ENCODE data around the gene SMPD2. TPM values are rescaled to one million over a fixed set of nuclear protein-coding genes. Genes with fewer than 3 reads are reported as not detected.

Gene SMPD2
- 10 to 100 TPM; 11.2 to 60.9 (median 17.8) TPM for total RNA-seq

GRCh38 chr6:109440331-109441068 is at the start of gene SMPD2, which contains the start of gene PPIL6:
SMPD2 (plus strand) TSS chr6:109440724; CDS start chr6:109441122, 398 bp downstream.
PPIL6 (minus strand) TSS chr6:109440628; CDS start chr6:109440590, 38 bp downstream.
- intact Hi-C loops (cut with DNase I), result loop anchor here (10.0 kb wide), 1 partner anchor 56 kb away; the partner anchor contains the start of gene CD164
- WGBS, 2 donors, result 2% methylated on average over 8 of the region's 102 CpGs; no CpG with 5 or more reads in 1 of the 2 donors
- Histone ChIP-seq H3K4me1 (peaks cover 10% of the 10 kb centered on the region in 2 donors), H3K4me3 (replicated peaks in 1 of 3) (peak within 1 kb of the TSS; percentile 27 to 97 (median 53)), H3K36me3 (peaks cover 8 to 10% of the 10 kb centered on the region in 2 donors), H3K9me3 (no peaks in the 10 kb centered on the region), H3K27ac (peak within 1 kb of the TSS; percentile 80 to 91 (median 85)), H3K27me3 (no peaks in the 10 kb centered on the region)
- peak; percentile 90 to 91 for DNase-seq
- TF ChIP-seq POLR2A (IDR thresholded peaks at IDR 0.05), result peak; percentile 50 to 85
- TF ChIP-seq, protein P1, sequence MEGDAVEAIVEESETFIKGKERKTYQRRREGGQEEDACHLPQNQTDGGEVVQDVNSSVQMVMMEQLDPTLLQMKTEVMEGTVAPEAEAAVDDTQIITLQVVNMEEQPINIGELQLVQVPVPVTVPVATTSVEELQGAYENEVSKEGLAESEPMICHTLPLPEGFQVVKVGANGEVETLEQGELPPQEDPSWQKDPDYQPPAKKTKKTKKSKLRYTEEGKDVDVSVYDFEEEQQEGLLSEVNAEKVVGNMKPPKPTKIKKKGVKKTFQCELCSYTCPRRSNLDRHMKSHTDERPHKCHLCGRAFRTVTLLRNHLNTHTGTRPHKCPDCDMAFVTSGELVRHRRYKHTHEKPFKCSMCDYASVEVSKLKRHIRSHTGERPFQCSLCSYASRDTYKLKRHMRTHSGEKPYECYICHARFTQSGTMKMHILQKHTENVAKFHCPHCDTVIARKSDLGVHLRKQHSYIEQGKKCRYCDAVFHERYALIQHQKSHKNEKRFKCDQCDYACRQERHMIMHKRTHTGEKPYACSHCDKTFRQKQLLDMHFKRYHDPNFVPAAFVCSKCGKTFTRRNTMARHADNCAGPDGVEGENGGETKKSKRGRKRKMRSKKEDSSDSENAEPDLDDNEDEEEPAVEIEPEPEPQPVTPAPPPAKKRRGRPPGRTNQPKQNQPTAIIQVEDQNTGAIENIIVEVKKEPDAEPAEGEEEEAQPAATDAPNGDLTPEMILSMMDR (IDR thresholded peaks at IDR 0.05), result peak in 4 of 6 experiments; percentile 12 to 32 (median 28)

- no peak for DNase-seq
- Histone ChIP-seq H3K4me1 (no peaks in the 10 kb centered on the region), H3K27ac (no peak overlapping the region), H3K9me3 (no peaks in the 10 kb centered on the region), H3K27me3 (no peaks in the 10 kb centered on the region), H3K4me3 (replicated peaks in 1 of 3) (no peak overlapping the region), H3K36me3 (no peaks in the 10 kb centered on the region)
- 88 to 95% methylated on average over 5 of the region's 5 CpGs for WGBS, 2 donors
- intact Hi-C loops (cut with DNase I), result no loop called here
- TF ChIP-seq POLR2A (IDR thresholded peaks at IDR 0.05), result no peak
- TF ChIP-seq, protein P1 (IDR thresholded peaks at IDR 0.05), result no peak
These were observed 47.2 kb upstream of the SMPD2 start for GRCh38 chr6:109393157-109393885.

- intact Hi-C loops (cut with DNase I), result no loop called here
- Histone ChIP-seq H3K27ac (no peak overlapping the region), H3K36me3 (no peaks in the 10 kb centered on the region), H3K9me3 (no peaks in the 10 kb centered on the region), H3K4me1 (no peaks in the 10 kb centered on the region), H3K27me3 (no peaks in the 10 kb centered on the region), H3K4me3 (replicated peaks in 1 of 3) (no peak overlapping the region)
- WGBS, 2 donors, result 97% methylated on average over 2 of the region's 2 CpGs
- DNase-seq, result no peak
- TF ChIP-seq, protein P1 (IDR thresholded peaks at IDR 0.05), result no peak
- TF ChIP-seq POLR2A (IDR thresholded peaks at IDR 0.05), result no peak
These were observed 46.6 kb upstream of the SMPD2 start for GRCh38 chr6:109393886-109394281.

GRCh38 chr6:109396046-109396718 is 44.3 kb upstream of the SMPD2 start:
- H3K27me3 ChIP-seq, result no peaks in the 10 kb centered on the region
- H3K27ac ChIP-seq, result no peak overlapping the region
- WGBS, 2 donors, result 94 to 96% methylated on average over 12 of the region's 12 CpGs
- H3K4me3 ChIP-seq (replicated peaks in 1 of 3), result no peak overlapping the region
- DNase-seq, result no peak
- H3K9me3 ChIP-seq, result no peaks in the 10 kb centered on the region
- no peaks in the 10 kb centered on the region for H3K36me3 ChIP-seq
- intact Hi-C loops (cut with DNase I), result no loop called here
- TF ChIP-seq, protein P1 (IDR thresholded peaks at IDR 0.05), result no peak
- no peak for TF ChIP-seq POLR2A (IDR thresholded peaks at IDR 0.05)
- H3K4me1 ChIP-seq, result no peaks in the 10 kb centered on the region
